A549 (cell line): ENCODE measurements around the gene OOSP3.
"Not testable (repeated sequence)": the region's sequence is repeated elsewhere in the genome, so short reads cannot be mapped to it uniquely, and the experiment has no call there.

Experiments used
- CBX2 ChIP-seq: fragments of 200-600 bp; sonication (generic); IDR thresholded peaks from 2 replicates; pipeline ENCODE4 v1.6.1; 2016; ENCODE audit warnings: low read depth, mild to moderate bottlenecking, borderline replicate concordance
- CEBPB ChIP-seq, 2 experiments: fragments of >200 bp in 1 of 2; sonication (Bioruptor Twin) in 1 of 2; formaldehyde crosslinking in 1 of 2; IDR thresholded peaks; 2 replicates each; pipeline ENCODE4 v1.6.1; 2012 to 2016
- CTCF ChIP-seq: fragments of >200 bp; sonication (Bioruptor Twin); formaldehyde crosslinking; IDR thresholded peaks from 3 replicates; pipeline ENCODE4 v1.5.1; 2016
- EHMT2 ChIP-seq: fragments of 200-600 bp; sonication (generic); IDR thresholded peaks from 2 replicates; pipeline ENCODE4 v1.6.1; 2016; ENCODE audit warnings: antibody characterized with exemption, low read depth, mild to moderate bottlenecking, moderate library complexity
- EP300 ChIP-seq, 2 experiments: fragments of >200 bp; sonication (Bioruptor Twin); formaldehyde crosslinking; IDR thresholded peaks; 2 replicates in 1 of 2; 3 replicates in 1 of 2; pipeline ENCODE4 v1.6.1; 2016 to 2017
- MAX ChIP-seq: IDR thresholded peaks from 2 replicates; pipeline ENCODE4 v1.6.1; 2012
- MYC ChIP-seq: IDR thresholded peaks from 2 replicates; pipeline ENCODE4 v1.6.1; 2012; ENCODE audit warnings: mild to moderate bottlenecking, inconsistent platforms, low read length, improper control_type of control experiment, borderline replicate concordance
- POLR2A ChIP-seq: IDR thresholded peaks from 2 replicates; pipeline ENCODE4 v1.6.1; 2012; ENCODE audit warnings: mild to moderate bottlenecking, low read length
- ZC3H11A ChIP-seq: fragments of 450-650 bp; IDR thresholded peaks from 2 replicates; pipeline ENCODE4 v1.6.1; 2014; ENCODE audit warnings: antibody characterized with exemption, mild to moderate bottlenecking

- TF ChIP-seq CTCF; CEBPB (IDR thresholded peaks at IDR 0.05); MAX; ZC3H11A; CBX2; EP300 (IDR thresholded peaks at IDR 0.05); EHMT2; MYC; POLR2A: not testable (repeated sequence)
Measured at GRCh38 chr11:59849551-59849950, 29.0 kb upstream of the OOSP3 start.
